Stimulated activated naive CD8-positive, alpha-beta T cell treated with anti-CD3 and anti-CD28 coated beads, Interleukin-15, Interleukin-2, amounts not matched to agents 100 ng/mL and 50 ng/mL, for 24 hours (primary cell): ENCODE results near the gene CDH4.

ENCODE experiments used
- H3K27ac Mint-ChIP-seq: one replicate; pipeline ENCODE4 v1.8.0; 2021; ENCODE audit warnings: mild to moderate bottlenecking, mixed read lengths
- H3K27me3 Mint-ChIP-seq: one replicate; pipeline ENCODE4 v1.8.0; 2021; ENCODE audit warnings: mixed read lengths
- H3K36me3 Mint-ChIP-seq: one replicate; pipeline ENCODE4 v1.8.0; 2021; ENCODE audit warnings: low read depth, mixed read lengths
- H3K4me1 Mint-ChIP-seq: one replicate; pipeline ENCODE4 v1.8.0; 2021; ENCODE audit warnings: low read depth, mixed read lengths
- H3K4me3 Mint-ChIP-seq: one replicate; pipeline ENCODE4 v1.8.0; 2021; ENCODE audit warnings: mild to moderate bottlenecking, mixed read lengths
- H3K9me3 Mint-ChIP-seq: one replicate; pipeline ENCODE4 v1.8.0; 2021; ENCODE audit warnings: mixed read lengths

CDH4 gene

DNA sequence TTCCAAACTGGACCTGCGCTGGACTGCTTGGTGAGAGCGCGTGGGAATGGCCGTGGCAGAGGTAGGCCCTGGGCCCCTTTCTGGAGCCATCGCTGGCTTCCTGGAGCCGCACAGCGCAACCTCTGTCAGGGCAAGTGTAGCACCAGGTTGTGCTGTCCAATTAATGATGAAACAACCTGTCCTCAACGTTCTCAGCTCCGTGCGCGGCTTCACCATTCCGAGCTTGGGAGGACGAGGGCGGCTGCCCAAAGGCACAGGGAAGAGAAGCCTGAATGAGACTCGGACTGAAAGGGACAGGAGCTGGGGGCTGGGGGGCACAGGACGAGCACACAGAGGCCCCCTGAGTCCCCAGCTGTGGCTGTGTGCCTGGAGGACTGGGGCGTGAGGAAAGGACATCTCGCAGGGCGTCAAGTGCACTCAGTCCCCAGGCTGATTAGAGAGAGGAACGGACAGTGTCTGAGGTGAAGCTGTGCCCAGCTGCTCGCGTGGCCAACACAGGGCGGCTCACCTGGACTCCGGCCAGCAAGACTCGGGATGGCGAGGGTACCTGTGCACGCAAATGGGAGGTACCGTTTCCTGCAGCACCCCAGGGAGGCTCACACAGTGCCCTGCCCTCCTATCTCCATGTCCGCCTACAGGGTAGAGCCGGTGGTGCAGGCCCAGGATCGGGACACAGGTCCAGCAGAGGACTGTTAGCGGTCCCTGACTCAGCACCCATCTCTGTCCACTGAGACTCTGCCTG is 410.3 kb downstream of the CDH4 start:
- Mint-ChIP-seq H3K4me3 (no peak overlapping the region), H3K27ac (no peak overlapping the region), H3K27me3 (no peaks in the 10 kb centered on the region), H3K36me3 (no peaks in the 10 kb centered on the region), H3K4me1 (no peaks in the 10 kb centered on the region), H3K9me3 (no peaks in the 10 kb centered on the region)

DNA sequence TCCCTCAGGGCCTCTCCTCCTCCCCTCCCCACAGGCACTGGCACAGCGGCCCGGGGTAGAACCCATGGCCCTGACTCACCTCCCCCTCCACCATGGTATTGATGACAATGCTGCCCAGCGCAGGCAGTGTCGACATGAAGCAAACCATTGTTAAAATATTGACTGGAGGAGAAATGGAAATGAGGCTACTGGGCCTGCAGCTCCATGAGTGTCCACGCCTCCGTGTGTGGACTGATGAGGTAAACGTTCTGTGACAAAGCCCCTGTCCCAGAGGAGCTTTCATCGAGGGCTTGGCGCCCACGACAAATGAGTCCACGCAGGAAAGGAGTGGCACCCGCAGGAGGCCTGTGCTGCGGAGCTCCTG is 410.9 kb downstream of the CDH4 start:
- no peak overlapping the region for H3K4me3 Mint-ChIP-seq
- H3K4me1 Mint-ChIP-seq: no peaks in the 10 kb centered on the region
- no peaks in the 10 kb centered on the region for H3K27me3 Mint-ChIP-seq
- no peaks in the 10 kb centered on the region for H3K36me3 Mint-ChIP-seq
- H3K9me3 Mint-ChIP-seq: no peaks in the 10 kb centered on the region
- H3K27ac Mint-ChIP-seq: no peak overlapping the region

DNA sequence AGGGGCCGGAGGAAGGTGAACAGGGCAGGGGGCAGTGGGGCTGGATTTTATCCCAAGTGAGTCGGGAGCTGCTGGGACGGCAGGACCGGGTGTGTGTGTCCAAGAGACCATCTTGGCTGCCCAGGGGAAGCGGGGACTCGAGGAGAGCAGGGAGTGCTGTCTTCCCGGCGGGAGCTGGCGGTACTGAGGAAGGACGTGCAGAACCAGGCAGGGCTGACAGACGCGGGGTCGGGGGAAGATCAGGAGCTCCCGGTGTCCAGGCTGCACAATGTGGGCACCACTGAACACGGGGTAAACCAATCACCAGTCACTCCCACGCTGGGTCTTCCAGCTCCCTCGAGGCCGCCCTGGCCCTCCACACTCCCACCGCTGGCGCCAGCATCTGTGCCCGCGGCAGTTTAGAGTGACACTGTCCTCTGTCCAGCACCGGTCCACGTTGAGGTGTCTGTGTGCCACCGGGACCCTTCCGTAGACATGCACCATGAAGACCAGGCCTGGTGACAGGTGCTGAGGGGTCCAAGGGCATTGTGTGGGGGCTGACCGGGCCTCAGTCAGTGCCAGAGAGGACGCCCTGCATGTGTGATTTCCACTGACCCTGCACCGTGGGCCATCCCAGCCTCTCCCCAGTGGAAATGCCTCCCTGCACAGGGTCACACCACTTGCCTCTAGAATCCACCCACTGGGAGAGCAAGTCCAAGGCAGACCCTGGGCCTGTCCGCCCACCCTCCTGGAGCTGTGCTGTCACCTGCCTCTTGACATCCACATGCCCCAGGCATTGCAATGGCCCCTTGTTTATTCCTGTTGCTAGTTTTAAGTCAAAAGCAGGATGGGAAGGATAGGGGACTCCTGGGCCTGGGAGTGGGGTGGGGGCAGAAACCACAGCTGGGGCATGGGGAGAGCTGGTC is 411.7 kb downstream of the CDH4 start:
- H3K9me3 Mint-ChIP-seq: no peaks in the 10 kb centered on the region
- H3K36me3 Mint-ChIP-seq: no peaks in the 10 kb centered on the region
- H3K4me1 Mint-ChIP-seq: no peaks in the 10 kb centered on the region
- no peaks in the 10 kb centered on the region for H3K27me3 Mint-ChIP-seq
- H3K4me3 Mint-ChIP-seq: no peak overlapping the region
- H3K27ac Mint-ChIP-seq: no peak overlapping the region

DNA sequence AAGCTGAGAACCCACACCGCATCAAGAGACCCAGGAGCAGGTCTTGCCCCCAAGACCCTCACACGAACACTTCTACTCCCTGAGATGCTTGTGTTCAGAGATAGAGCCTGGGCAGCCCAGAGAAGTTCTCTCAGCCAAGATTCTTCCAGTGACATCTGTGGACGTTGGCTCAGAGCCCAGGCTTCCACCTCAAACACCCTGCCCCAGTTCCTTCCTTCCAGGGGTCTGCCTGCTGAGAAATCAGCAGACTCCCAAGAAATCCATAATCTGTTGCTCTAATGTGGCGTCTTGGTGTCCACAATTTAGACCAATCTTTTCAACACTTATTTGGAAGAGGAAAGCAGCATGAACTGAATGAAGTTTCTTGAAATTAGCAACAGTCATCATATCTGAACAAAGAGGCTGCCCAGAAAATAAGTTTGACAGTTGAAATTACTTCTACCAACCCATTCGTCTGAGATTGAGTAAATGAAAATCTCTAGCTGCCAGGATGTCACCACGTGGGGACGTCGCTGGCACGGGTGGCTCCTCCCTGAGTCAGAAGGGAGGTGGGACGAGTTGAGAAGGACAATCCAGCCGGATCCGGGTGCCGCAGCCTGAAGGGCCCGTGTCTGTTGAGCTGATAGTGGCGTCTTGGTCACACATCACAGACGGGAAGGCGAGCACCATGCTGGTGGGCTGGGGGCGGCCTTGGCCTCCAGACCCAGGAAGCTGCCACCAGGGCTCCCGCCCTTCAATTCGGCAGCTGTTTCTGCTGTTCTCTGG is 412.7 kb downstream of the CDH4 start:
- H3K4me3 Mint-ChIP-seq: no peak overlapping the region
- H3K4me1 Mint-ChIP-seq: no peaks in the 10 kb centered on the region
- no peaks in the 10 kb centered on the region for H3K27me3 Mint-ChIP-seq
- H3K9me3 Mint-ChIP-seq: no peaks in the 10 kb centered on the region
- no peaks in the 10 kb centered on the region for H3K36me3 Mint-ChIP-seq
- no peak overlapping the region for H3K27ac Mint-ChIP-seq

DNA sequence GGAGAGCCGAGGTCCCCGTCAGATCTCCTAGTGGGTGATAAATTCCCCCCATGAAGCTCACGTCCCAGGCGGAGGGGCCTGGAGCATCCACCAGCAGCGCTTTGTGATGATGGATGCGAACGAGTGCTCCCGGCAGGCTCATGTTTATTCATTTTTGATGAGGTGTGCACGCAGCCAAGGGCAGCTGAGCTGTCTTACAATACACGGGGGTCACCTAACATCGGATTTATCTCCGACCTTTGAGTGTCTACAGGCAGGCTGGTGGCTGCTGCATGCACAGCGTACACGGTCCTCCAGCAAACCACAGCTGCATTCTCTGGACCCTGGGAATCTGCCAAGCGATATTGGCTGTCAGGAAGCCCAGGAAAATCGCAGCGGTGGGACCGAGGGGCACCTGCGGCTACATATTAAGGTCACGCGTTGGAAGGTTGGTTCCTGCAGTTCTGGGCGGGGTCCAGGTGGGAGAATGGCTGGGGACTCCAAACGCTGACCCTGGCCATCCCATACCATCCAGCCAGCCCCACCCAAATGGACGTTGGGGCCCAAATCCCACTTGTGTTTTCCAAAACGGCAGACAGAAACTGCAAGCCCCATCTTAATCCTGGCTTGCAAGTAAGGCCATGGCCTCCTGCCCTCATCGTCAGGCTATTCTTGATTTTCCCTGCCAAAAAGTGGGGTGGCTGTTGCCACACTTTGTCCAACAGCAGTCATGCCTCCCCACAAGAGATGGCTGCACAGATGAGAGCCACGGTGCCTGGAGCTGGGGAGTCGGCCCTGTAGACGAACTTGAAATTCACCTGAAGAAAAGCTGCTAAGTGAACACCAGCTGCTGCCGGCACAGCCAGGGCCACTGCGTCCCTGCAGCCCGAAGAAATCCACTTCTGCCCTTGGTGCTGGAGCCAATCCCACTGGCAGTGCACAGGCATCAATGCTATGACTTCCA is 413.7 kb downstream of the CDH4 start:
- no peak overlapping the region for H3K27ac Mint-ChIP-seq
- no peaks in the 10 kb centered on the region for H3K4me1 Mint-ChIP-seq
- H3K4me3 Mint-ChIP-seq: no peak overlapping the region
- no peaks in the 10 kb centered on the region for H3K9me3 Mint-ChIP-seq
- H3K36me3 Mint-ChIP-seq: no peaks in the 10 kb centered on the region
- H3K27me3 Mint-ChIP-seq: no peaks in the 10 kb centered on the region

DNA sequence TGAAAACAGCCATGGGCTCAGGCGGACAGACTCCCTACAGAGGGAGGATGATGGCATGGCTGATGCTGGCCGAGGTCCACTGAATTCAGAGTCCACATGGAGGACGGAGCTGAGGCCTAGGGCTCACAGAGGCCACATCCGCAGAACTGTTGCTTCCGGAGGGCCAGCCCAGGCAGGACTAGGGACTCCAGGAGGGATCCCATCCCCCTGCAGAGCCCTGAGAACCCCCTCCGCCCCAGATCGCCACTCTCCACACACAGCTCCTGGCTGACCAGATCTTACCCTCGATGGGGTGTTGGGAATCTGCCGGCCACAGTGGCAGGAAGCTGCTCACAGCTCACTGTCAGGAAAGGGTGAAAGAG is 414.4 kb downstream of the CDH4 start:
- Mint-ChIP-seq H3K27me3 (no peaks in the 10 kb centered on the region), H3K36me3 (no peaks in the 10 kb centered on the region)

DNA sequence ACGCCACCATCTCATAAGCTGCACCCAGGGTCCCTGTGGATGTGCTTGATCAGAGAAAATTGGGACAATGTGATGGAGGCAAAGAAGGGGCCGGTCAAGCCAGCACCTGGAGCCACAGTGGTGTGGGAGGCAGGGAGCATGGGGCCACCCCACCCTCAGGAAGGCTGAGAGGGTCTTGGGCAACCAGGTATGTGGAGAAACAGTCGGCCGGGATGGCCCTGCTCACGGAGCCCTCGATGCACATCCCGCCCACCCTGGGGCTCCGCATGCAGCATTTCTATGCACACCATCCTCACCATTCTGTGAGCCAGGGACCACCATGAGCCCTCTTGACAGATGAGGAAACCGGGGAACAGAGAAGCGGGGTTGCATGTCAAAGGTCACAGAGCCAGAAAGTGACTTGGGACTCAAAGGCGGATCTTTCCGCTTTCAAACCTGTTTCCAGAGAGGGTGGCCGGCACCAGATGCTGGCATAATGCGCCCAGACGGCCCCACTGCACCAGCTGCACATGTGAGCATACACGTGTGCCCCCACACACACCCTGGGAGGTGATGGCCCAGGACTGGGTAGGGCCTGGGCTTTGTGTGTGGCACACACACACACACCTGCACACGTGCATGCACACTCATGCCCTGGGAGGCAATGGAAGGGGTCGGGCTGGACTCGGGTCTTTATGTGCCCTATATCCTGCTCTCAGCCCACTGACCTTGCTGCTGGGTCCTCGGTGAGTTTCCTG is 415.2 kb downstream of the CDH4 start:
- H3K27me3 Mint-ChIP-seq: no peaks in the 10 kb centered on the region
- H3K4me1 Mint-ChIP-seq: no peaks in the 10 kb centered on the region
- H3K36me3 Mint-ChIP-seq: no peaks in the 10 kb centered on the region
- H3K4me3 Mint-ChIP-seq: no peak overlapping the region
- H3K27ac Mint-ChIP-seq: no peak overlapping the region
- no peaks in the 10 kb centered on the region for H3K9me3 Mint-ChIP-seq

More for the DNA sequence above, 414.4 kb downstream of the CDH4 start:
- Mint-ChIP-seq H3K4me3 (no peak overlapping the region), H3K4me1 (no peaks in the 10 kb centered on the region), H3K9me3 (no peaks in the 10 kb centered on the region), H3K27ac (no peak overlapping the region)

DNA sequence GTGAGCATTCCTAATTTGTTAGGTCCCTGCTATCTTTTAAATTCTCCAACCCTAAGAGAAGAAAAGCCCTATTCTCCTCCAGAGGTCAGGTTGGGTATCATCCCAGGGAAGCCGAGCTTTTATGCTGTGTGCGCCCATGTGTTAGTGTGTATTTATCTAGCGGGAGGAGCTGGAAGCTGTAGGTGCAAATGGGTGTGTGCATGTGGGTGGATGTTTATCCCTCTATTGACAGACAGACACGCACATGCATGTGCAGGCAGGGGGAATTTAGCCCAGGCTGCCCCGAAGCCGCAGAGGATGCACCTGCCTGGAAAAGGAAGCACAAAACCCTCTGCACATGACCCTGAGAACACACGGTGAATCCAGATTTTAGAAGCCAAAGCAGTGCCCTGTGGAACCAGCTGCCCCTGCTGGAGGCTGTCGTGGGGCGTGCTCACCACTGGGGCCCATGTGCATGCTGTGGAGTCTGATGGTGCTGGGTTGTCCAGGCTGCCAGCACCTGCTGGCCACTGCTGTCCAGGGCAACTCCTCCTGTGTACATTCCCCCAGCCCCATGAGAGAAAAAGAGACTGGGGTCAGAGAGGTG is 416.1 kb downstream of the CDH4 start:
- H3K4me3 Mint-ChIP-seq: no peak overlapping the region
- no peaks in the 10 kb centered on the region for H3K4me1 Mint-ChIP-seq
- no peak overlapping the region for H3K27ac Mint-ChIP-seq
- no peaks in the 10 kb centered on the region for H3K9me3 Mint-ChIP-seq
- H3K36me3 Mint-ChIP-seq: no peaks in the 10 kb centered on the region
- no peaks in the 10 kb centered on the region for H3K27me3 Mint-ChIP-seq

DNA sequence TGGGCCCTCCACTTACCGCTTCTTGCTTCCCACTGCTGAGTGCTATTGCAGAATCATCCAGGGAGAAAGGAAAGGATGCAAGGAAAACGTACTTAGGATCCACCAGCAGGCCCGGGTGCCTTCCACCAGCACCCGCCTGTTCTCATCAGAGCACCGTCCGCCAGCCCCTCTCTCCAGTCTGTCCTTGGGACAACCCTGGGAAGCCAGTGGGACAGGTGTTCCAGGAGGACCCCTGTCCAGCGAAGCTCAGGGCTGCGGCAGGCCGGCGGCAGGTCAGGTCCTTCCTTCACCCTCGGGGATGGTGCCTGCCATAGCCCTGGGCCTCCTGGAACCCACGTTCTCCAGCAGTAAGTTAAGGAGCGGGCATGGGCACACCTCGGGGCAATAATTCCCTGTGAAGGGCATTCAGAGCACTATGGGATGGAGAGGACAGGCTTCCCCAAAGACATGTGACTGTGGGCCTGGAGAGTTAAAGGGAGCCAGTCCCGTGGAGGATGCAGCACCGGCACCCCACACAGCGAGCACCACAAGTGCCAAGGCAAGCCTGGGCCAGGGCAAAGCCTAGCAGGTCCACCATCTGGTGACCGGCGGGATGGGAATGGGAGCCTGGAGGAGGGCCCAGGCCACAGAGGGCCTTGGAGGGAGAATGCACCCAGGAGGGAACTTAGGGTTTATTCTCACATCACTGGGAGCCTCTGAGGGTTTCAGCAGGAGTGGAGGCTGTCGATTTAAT is 416.9 kb downstream of the CDH4 start:
- no peaks in the 10 kb centered on the region for H3K9me3 Mint-ChIP-seq
- no peaks in the 10 kb centered on the region for H3K27me3 Mint-ChIP-seq
- no peak overlapping the region for H3K27ac Mint-ChIP-seq
- H3K4me1 Mint-ChIP-seq: no peaks in the 10 kb centered on the region
- no peak overlapping the region for H3K4me3 Mint-ChIP-seq
- no peaks in the 10 kb centered on the region for H3K36me3 Mint-ChIP-seq

DNA sequence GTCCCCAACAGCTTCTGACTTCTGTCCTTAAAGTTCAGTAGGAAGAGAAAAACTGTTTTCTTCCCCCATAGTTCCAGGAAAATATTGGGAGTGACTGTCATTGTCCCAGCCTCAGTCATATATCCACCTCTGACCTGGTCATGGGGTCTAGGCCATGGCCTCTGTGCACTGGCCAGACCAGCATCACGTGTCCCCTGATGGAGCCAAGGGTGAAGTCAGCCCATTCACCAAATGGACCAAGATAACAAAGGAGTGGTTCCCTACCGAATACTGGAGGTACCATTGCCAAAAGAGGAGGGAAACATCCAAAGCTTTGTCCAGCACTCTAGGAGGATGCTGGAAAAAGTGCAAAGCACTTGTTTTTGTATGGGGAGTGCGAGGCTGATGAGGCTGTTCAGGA is 418.2 kb downstream of the CDH4 start:
- Mint-ChIP-seq H3K27ac (no peak overlapping the region), H3K27me3 (no peaks in the 10 kb centered on the region), H3K4me3 (no peak overlapping the region), H3K36me3 (no peaks in the 10 kb centered on the region), H3K9me3 (no peaks in the 10 kb centered on the region), H3K4me1 (no peaks in the 10 kb centered on the region)

DNA sequence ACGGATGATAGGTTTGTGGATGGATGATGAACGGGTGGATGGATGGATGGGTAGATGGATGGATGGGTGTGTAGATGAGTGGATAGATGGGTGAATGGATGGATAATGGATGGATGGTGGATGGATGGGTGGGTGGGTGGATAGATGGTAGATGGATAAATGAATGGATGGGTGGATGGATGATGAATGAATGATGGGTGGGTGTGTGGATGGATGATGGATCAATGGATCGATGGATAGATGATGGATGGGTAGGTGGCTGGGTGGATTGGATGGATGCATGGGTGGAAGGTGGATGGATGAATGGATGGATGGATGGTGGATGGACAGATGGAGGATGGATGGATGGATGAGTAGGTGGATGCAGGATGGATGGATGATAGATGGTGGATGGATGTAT is 419.5 kb downstream of the CDH4 start:
- Mint-ChIP-seq H3K4me1 (no peaks in the 10 kb centered on the region), H3K4me3 (no peak overlapping the region), H3K27me3 (no peaks in the 10 kb centered on the region), H3K36me3 (no peaks in the 10 kb centered on the region), H3K27ac (no peak overlapping the region), H3K9me3 (no peaks in the 10 kb centered on the region)

DNA sequence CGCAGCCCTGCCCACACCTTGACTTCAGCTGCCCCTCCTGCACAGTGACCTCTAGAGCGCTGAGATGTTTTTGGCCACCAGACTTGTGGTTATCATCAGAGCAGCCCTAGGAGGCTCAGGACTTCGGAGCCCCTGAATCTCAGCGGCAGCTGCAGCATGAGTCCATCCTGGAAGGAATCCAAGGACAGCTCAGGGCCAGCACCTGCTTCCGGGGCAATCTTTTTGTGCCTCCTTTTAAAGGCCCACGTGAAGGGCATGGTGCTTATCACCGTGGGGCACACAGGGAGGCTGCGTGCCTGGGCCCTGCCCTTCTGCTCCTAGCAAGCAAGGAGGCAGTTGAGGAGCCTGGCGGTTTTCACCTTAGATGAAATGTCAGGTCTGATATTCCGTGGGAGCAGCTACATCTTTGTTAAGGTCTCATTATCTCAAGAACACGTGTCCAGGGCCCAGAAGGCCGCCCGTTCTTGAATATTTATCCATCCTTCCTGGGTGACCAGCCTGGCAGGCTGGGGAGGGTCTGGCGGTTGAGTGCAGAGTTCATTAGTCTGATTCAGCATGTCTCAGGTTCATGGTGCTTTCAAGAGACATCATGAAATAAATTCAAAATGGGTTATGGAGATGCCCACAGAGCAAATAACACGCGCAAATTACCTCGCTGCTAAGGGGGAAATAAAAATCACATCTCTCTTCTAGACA is 421.2 kb downstream of the CDH4 start:
- H3K4me1 Mint-ChIP-seq: no peaks in the 10 kb centered on the region
- H3K27ac Mint-ChIP-seq: no peak overlapping the region
- H3K9me3 Mint-ChIP-seq: no peaks in the 10 kb centered on the region
- no peaks in the 10 kb centered on the region for H3K27me3 Mint-ChIP-seq
- H3K36me3 Mint-ChIP-seq: no peaks in the 10 kb centered on the region
- no peak overlapping the region for H3K4me3 Mint-ChIP-seq

DNA sequence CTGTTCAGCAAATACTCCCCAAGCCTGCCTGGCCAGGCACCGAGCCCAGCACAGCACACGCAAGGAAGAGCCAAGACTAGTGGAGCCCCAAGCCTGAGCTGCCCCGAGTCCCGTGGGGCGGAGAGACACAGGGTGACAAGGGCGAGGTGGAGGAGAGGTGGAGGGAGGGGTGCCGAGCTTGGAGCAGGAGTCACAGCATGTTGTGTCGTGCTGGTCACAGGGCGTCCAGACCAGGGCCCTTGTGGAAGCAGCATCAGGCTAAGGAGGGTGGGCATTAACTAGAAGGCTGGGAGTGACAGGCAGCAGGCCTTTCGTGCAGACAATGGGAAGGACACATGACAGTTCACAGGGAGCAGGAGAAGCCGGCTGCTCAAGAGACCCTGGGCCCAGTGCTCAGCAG is 422.1 kb downstream of the CDH4 start:
- H3K27ac Mint-ChIP-seq: no peak overlapping the region
- H3K4me1 Mint-ChIP-seq: no peaks in the 10 kb centered on the region
- no peaks in the 10 kb centered on the region for H3K36me3 Mint-ChIP-seq
- H3K4me3 Mint-ChIP-seq: no peak overlapping the region
- no peaks in the 10 kb centered on the region for H3K27me3 Mint-ChIP-seq
- no peaks in the 10 kb centered on the region for H3K9me3 Mint-ChIP-seq
